HG03139 (cell line): ENCODE data around the gene GJC1.
"Not testable (repeated sequence)": the region's sequence is repeated elsewhere in the genome, so short reads cannot be mapped to it uniquely, and the experiment has no call there.

Source experiments
- ATAC-seq: cut with Tn5 transposase; IDR thresholded peaks from one replicate; pipeline ENCODE4 v1.9.1; 2021; ENCODE audit not compliant: unreplicated experiment

The GJC1 gene

GRCh38 chr17:44846206-44846605 is 16.1 kb upstream of the GJC1 start:
- ATAC-seq, result no peak

GRCh38 chr17:44844390-44844830 is 14.3 kb upstream of the GJC1 start:
- no peak for ATAC-seq

- ATAC-seq, result no peak
Measured at GRCh38 chr17:44842748-44843147, 12.7 kb upstream of the GJC1 start.

- no peak for ATAC-seq
Measured at GRCh38 chr17:44840936-44841335, 10.8 kb upstream of the GJC1 start.

- ATAC-seq, result no peak
Measured at GRCh38 chr17:44840274-44840673, 10.2 kb upstream of the GJC1 start.

- no peak for ATAC-seq
Measured at GRCh38 chr17:44837196-44837595, 7.1 kb upstream of the GJC1 start.

GRCh38 chr17:44832805-44833204 is 2.7 kb upstream of the GJC1 start:
- ATAC-seq, result no peak

GRCh38 chr17:44831371-44831770 is 1.3 kb upstream of the GJC1 start:
- ATAC-seq, result no peak

- ATAC-seq, result no peak
Measured at GRCh38 chr17:44830359-44831288, 537 bp upstream of the GJC1 start.

GRCh38 chr17:44828919-44829522 is 1.1 kb downstream of the GJC1 start:
- ATAC-seq, result no peak

GRCh38 chr17:44827863-44828262 is 2.2 kb downstream of the GJC1 start:
- ATAC-seq, result no peak

GRCh38 chr17:44826123-44826790 is 3.8 kb downstream of the GJC1 start:
- ATAC-seq, result no peak

- not testable (repeated sequence) for ATAC-seq
Measured at GRCh38 chr17:44825236-44825635, 4.9 kb downstream of the GJC1 start.

- ATAC-seq, result no peak
Measured at GRCh38 chr17:44820631-44821212, 9.4 kb downstream of the GJC1 start.

GRCh38 chr17:44818508-44818907 is 11.6 kb downstream of the GJC1 start:
- not testable (repeated sequence) for ATAC-seq

GRCh38 chr17:44812263-44812662 is 17.8 kb downstream of the GJC1 start:
- ATAC-seq, result no peak

GRCh38 chr17:44808656-44809388 is 21.3 kb downstream of the GJC1 start:
- not testable (repeated sequence) for ATAC-seq

- ATAC-seq, result no peak
Measured at GRCh38 chr17:44808156-44808555, 21.9 kb downstream of the GJC1 start.

GRCh38 chr17:44807817-44808155 is 22.3 kb downstream of the GJC1 start:
- no peak for ATAC-seq

GRCh38 chr17:44807093-44807816 is 22.8 kb downstream of the GJC1 start:
- ATAC-seq, result no peak
